Stomach smooth muscle (tissue), 2 donors: ENCODE results near the gene STK11IP.

Source experiments
- H3K27ac ChIP-seq: one replicate; pipeline ENCODE4 v1.7.0; 2013; ENCODE audit warnings: mild to moderate bottlenecking, low read length, inconsistent platforms
- H3K27me3 ChIP-seq, 2 donors: one replicate each; pipeline ENCODE4 v1.7.0; 2013; ENCODE audit warnings: low read length in 2 of 2; ENCODE audit not compliant: insufficient read depth in 2 of 2, control insufficient read depth in 1 of 2
- H3K36me3 ChIP-seq, 2 donors: one replicate each; pipeline ENCODE4 v1.7.0; 2013; ENCODE audit warnings: low read length in 2 of 2; ENCODE audit not compliant: control insufficient read depth in 2 of 2, insufficient read depth in 2 of 2
- H3K4me1 ChIP-seq: one replicate; pipeline ENCODE4 v1.7.0; 2013; ENCODE audit warnings: low read length; ENCODE audit not compliant: control insufficient read depth, insufficient read depth
- H3K4me3 ChIP-seq, 2 donors: one replicate each; pipeline ENCODE4 v1.7.0; 2013; ENCODE audit warnings: low read length in 2 of 2
- H3K9ac ChIP-seq, 2 donors: one replicate each; pipeline ENCODE4 v1.7.0; 2013; ENCODE audit warnings: low read length in 2 of 2, mild to moderate bottlenecking in 1 of 2
- H3K9me3 ChIP-seq, 2 donors: one replicate each; pipeline ENCODE4 v1.7.0; 2013; ENCODE audit warnings: low read length in 2 of 2; ENCODE audit not compliant: control insufficient read depth in 2 of 2
- donor health status: healthy.
- donor health status: Pancreatic carcinoma.

The STK11IP gene

GRCh38 chr2:219611866-219612576 is 14.4 kb downstream of the STK11IP start:
- H3K36me3 ChIP-seq = peaks cover 17 to 25% of the 10 kb centered on the region in 2 donors
- H3K27me3 ChIP-seq = no peaks in the 10 kb centered on the region
- no peak overlapping the region for H3K4me3 ChIP-seq
- H3K9ac ChIP-seq = no peak overlapping the region
- H3K27ac ChIP-seq = no peak overlapping the region
- H3K4me1 ChIP-seq = no peaks in the 10 kb centered on the region
- H3K9me3 ChIP-seq = no peaks in the 10 kb centered on the region

DNA sequence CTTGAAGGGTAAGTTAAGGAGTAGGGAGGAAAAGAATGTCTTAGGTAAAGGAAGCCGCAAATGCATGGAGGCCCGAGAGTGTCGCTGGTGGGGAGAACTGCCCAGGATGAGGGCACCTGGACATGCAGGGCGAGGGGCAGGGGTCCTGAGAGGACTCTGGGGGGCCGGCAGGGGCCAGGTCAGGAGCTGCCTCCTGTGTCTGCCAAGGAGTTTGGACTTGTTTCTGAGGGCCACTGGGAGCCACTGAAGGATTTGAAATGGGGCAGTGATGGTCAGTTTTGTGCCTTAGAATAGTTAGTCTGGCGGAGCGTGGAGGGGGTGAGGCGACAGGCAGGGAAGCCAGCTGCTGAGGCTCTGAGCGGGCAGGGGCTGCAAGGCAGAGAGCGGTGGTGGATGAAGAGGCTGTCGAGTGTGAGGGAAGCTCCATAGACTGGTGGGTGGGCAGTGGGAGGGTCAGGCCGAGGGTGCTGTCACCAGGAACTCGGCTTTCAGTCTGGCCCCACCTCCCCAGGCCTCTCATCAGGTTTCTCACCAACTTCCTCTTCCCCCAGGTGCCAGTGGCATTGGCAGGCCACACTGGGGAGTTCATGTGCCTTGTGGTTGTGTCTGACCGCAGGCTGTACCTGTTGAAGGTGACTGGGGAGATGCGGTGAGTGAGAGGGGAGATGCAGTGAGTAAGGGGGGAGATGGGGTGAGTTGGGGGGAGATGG is 15.1 kb downstream of the STK11IP start:
- Histone ChIP-seq H3K36me3 (peaks cover 15 to 25% of the 10 kb centered on the region in 2 donors), H3K9ac (no peak overlapping the region)

DNA sequence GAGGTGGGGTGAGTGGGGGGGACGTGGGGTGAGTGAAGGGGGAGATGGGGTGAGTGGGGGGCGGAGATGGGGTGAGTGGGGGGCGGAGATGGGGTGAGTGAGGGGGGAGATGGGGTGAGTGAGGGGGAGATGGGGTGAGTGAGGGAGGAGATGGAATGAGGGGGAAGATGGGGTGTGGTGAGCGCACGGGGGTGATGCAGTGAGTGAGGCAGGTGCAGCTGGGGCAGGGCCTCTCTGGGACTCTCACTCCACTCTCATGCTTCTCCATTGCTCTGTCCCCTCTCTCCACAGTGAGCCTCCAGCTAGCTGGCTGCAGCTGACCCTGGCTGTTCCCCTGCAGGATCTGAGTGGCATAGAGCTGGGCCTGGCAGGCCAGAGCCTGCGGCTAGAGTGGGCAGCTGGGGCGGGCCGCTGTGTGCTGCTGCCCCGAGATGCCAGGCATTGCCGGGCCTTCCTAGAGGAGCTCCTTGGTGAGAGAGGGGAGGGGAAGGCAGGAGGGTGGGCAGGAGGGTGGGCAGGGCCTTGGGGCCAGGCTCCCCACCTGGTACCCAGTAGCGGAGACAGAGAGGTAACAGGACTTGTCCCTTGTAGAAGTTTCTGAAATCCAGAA is 15.9 kb downstream of the STK11IP start:
- H3K36me3 ChIP-seq = peaks cover 11 to 22% of the 10 kb centered on the region in 2 donors
- no peak overlapping the region for H3K9ac ChIP-seq

More for the DNA sequence above, 15.1 kb downstream of the STK11IP start:
- no peaks in the 10 kb centered on the region for H3K9me3 ChIP-seq
- no peaks in the 10 kb centered on the region for H3K27me3 ChIP-seq
- no peak overlapping the region for H3K27ac ChIP-seq
- H3K4me1 ChIP-seq = no peaks in the 10 kb centered on the region
- no peak overlapping the region for H3K4me3 ChIP-seq

DNA sequence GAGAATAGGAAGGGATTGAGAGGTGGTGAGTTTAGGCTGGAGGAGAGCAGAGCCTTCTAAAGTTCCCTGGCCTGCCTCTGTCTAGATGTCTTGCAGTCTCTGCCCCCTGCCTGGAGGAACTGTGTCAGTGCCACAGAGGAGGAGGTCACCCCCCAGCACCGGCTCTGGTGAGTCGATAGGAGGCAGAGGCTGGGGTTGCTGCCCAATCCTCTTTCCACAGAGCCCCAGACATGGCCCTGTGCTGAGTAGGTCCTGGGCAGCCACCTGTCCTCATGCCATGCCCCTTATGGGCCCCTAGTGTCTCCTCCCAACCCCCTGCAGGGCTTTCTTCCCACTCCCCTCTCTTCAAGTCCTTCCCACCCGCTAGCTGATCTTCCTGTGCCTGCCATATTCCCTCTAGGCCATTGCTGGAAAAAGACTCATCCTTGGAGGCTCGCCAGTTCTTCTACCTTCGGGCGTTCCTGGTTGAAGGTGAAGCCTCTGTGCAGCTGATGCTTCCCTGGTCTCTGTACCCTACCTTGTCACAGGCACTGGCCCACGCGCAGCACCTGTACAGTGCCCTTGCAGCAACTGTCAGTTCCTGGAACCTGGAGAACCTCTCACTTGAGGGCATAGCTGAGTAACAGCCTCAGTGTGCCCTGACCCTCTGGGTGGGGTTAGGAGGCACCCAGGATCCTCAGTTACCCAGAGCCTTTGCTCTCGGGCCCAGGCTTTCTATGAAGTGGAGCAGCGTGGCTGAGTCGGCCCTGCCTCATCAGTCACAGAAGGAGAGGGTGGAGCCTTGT is 16.6 kb downstream of the STK11IP start:
- Histone ChIP-seq H3K27me3 (no peaks in the 10 kb centered on the region), H3K4me3 (no peak overlapping the region), H3K4me1 (peaks cover 3% of the 10 kb centered on the region), H3K9me3 (no peaks in the 10 kb centered on the region), H3K36me3 (peaks cover 11 to 17% of the 10 kb centered on the region in 2 donors), H3K9ac (no peak overlapping the region), H3K27ac (no peak overlapping the region)

More for the DNA sequence above, 15.9 kb downstream of the STK11IP start:
- Histone ChIP-seq H3K27me3 (no peaks in the 10 kb centered on the region), H3K27ac (no peak overlapping the region), H3K4me3 (no peak overlapping the region), H3K9me3 (no peaks in the 10 kb centered on the region), H3K4me1 (peaks cover under 1% of the 10 kb centered on the region)

- Histone ChIP-seq H3K27me3 (no peaks in the 10 kb centered on the region), H3K9ac (no peak overlapping the region), H3K9me3 (no peaks in the 10 kb centered on the region), H3K4me1 (peaks cover 3% of the 10 kb centered on the region), H3K36me3 (peaks cover 11 to 15% of the 10 kb centered on the region in 2 donors), H3K4me3 (no peak overlapping the region), H3K27ac (no peak overlapping the region)
These were observed 17.4 kb downstream of the STK11IP start for GRCh38 chr2:219615036-219615435.

DNA sequence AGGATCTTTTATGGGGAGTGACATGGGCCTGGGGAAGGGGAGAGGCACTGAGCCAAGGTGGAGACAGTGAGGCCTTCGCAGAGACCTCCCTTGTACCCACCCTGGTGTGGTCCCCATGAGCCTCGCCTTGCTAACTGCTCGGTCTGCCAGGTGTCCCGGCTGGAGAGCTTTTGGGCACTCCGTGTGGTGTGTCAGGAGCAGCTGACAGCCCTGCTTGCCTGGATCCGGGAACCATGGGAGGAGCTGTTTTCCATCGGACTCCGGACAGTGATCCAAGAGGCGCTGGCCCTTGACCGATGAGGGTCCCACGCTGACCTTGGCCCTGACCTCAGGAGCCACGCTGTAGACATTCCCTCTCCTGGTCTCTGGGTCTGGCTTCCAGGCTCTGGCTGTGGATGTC is 18.2 kb downstream of the STK11IP start:
- Histone ChIP-seq H3K36me3 (peaks cover 11 to 13% of the 10 kb centered on the region in 2 donors), H3K27ac (no peak overlapping the region), H3K9ac (no peak overlapping the region), H3K4me1 (peaks cover 3% of the 10 kb centered on the region), H3K27me3 (no peaks in the 10 kb centered on the region), H3K4me3 (no peak overlapping the region), H3K9me3 (no peaks in the 10 kb centered on the region)

DNA sequence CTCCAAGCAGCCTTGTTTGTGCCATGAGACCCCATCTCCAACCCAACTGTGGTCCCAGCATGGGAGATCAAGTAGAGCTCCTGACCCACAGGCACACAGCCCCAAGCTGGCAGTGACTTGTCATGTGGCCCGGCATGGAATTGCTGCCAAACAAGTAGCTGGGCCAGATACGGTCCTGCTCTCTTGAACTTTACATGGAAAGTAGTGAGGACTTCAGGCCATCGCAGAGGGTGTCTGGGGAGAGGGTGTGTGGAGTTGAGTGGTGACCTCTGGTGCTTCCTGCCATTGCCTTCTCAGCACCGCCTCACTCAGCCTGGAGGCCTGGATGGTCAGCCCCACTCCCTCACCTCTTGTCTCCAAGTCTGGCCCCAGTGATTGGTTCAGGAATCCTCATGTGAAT is 18.9 kb downstream of the STK11IP start:
- H3K36me3 ChIP-seq = peaks cover 11 to 13% of the 10 kb centered on the region in 2 donors
- peaks cover 3% of the 10 kb centered on the region for H3K4me1 ChIP-seq
- H3K27me3 ChIP-seq = no peaks in the 10 kb centered on the region
- no peak overlapping the region for H3K4me3 ChIP-seq
- H3K27ac ChIP-seq = no peak overlapping the region
- no peak overlapping the region for H3K9ac ChIP-seq
- H3K9me3 ChIP-seq = no peaks in the 10 kb centered on the region

GRCh38 chr2:219618733-219619122 is 21.1 kb downstream of the STK11IP start:
- peaks cover 3% of the 10 kb centered on the region for H3K4me1 ChIP-seq
- H3K9ac ChIP-seq = no peak overlapping the region
- no peak overlapping the region for H3K4me3 ChIP-seq
- peaks cover 5 to 6% of the 10 kb centered on the region in 2 donors for H3K36me3 ChIP-seq
- H3K27ac ChIP-seq = no peak overlapping the region
- no peaks in the 10 kb centered on the region for H3K9me3 ChIP-seq
- no peaks in the 10 kb centered on the region for H3K27me3 ChIP-seq

- Histone ChIP-seq H3K9me3 (no peaks in the 10 kb centered on the region), H3K9ac (no peak overlapping the region), H3K4me3 (no peak overlapping the region), H3K36me3 (peaks cover 5 to 6% of the 10 kb centered on the region in 2 donors), H3K27me3 (no peaks in the 10 kb centered on the region), H3K27ac (no peak overlapping the region), H3K4me1 (peaks cover 3% of the 10 kb centered on the region)
These were observed 21.6 kb downstream of the STK11IP start for GRCh38 chr2:219619235-219619634.

GRCh38 chr2:219620546-219620945 is 22.9 kb downstream of the STK11IP start:
- no peaks in the 10 kb centered on the region for H3K9me3 ChIP-seq
- no peaks in the 10 kb centered on the region for H3K27me3 ChIP-seq
- no peak overlapping the region for H3K9ac ChIP-seq
- H3K36me3 ChIP-seq = peaks cover 0 to 3% of the 10 kb centered on the region in 2 donors
- peaks cover 3% of the 10 kb centered on the region for H3K4me1 ChIP-seq
- H3K27ac ChIP-seq = no peak overlapping the region
- no peak overlapping the region for H3K4me3 ChIP-seq
